Measurements from ENCODE around the gene RNASE1.

Gene RNASE1

GRCh38 chr14:20807304-20808161 lies 4.9 kb upstream of the RNASE1 start:
- no peak for DNase-seq

- no peak for DNase-seq
Measured at GRCh38 chr14:20805485-20805884, 2.8 kb upstream of the RNASE1 start.

- no peak for DNase-seq
Measured at GRCh38 chr14:20803223-20803622, 579 bp upstream of the RNASE1 start.

- no peak for DNase-seq
Measured at GRCh38 chr14:20801726-20802125, 918 bp downstream of the RNASE1 start.

GRCh38 chr14:20799892-20800544 lies 2.6 kb downstream of the RNASE1 start:
- no peak for DNase-seq

- DNase-seq: no peak
Measured at GRCh38 chr14:20799456-20799891, 3.2 kb downstream of the RNASE1 start.

- DNase-seq: no peak
Measured at GRCh38 chr14:20798932-20799331, 3.7 kb downstream of the RNASE1 start.

GRCh38 chr14:20798318-20798717 lies 4.3 kb downstream of the RNASE1 start:
- no peak for DNase-seq

GRCh38 chr14:20797164-20797563 lies 5.5 kb downstream of the RNASE1 start:
- DNase-seq: no peak

- no peak for DNase-seq
Measured at GRCh38 chr14:20794644-20795369, 7.8 kb downstream of the RNASE1 start.

GRCh38 chr14:20792556-20792955 lies 10.1 kb downstream of the RNASE1 start:
- DNase-seq: no peak

GRCh38 chr14:20791597-20791996 lies 11.0 kb downstream of the RNASE1 start:
- no peak for DNase-seq

- no peak for DNase-seq
Measured at GRCh38 chr14:20791187-20791586, 11.5 kb downstream of the RNASE1 start.

- no peak for DNase-seq
Measured at GRCh38 chr14:20790464-20791116, 12.1 kb downstream of the RNASE1 start.

GRCh38 chr14:20789230-20789813 lies 13.3 kb downstream of the RNASE1 start:
- no peak for DNase-seq

GRCh38 chr14:20787025-20787424 lies 15.6 kb downstream of the RNASE1 start:
- no peak for DNase-seq

- DNase-seq: no peak
Measured at GRCh38 chr14:20782280-20782890, 20.3 kb downstream of the RNASE1 start.

- no peak for DNase-seq
Measured at GRCh38 chr14:20781803-20782202, 20.8 kb downstream of the RNASE1 start.

- no peak for DNase-seq
Measured at GRCh38 chr14:20775901-20776300, 26.7 kb downstream of the RNASE1 start.

- no peak for DNase-seq
Measured at GRCh38 chr14:20775043-20775442, 27.6 kb downstream of the RNASE1 start.

GRCh38 chr14:20774258-20774824 lies 28.3 kb downstream of the RNASE1 start:
- no peak for DNase-seq

GRCh38 chr14:20772650-20773049 lies 30.0 kb downstream of the RNASE1 start:
- no peak for DNase-seq
